Vagina (tissue), 2 donors: ENCODE measurements around the gene ASCL2.
A peak's percentile ranks its signal among the peaks of the same experiment; 100 is the strongest.

Source experiments
- CTCF ChIP-seq, 3 experiments: fragments of 450-650 bp in 2 of 3; fragments of 200-600 bp in 1 of 3; sonication (generic) in 1 of 3; IDR thresholded peaks; one replicate each; pipeline ENCODE4 v1.5.1; 2017 to 2019; ENCODE audit warnings: antibody characterized with exemption in 3 of 3, mild to moderate bottlenecking in 2 of 3, moderate library complexity in 2 of 3
- POLR2A ChIP-seq, 2 donors: fragments of 450-650 bp; IDR thresholded peaks; one replicate each; pipeline ENCODE4 v1.6.1; 2017; ENCODE audit warnings: antibody characterized with exemption in 2 of 2, mild to moderate bottlenecking in 2 of 2, moderate library complexity in 2 of 2
- POLR2AphosphoS5 ChIP-seq, 2 donors: sonication (generic); formaldehyde crosslinking; IDR thresholded peaks; one replicate each; pipeline ENCODE4 v1.9.0; 2017; ENCODE audit warnings: antibody characterized with exemption in 2 of 2, mild to moderate bottlenecking in 2 of 2, low read depth in 1 of 2; ENCODE audit not compliant: insufficient read depth in 1 of 2

- TF ChIP-seq CTCF (IDR thresholded peaks at IDR 0.05) (no peak), POLR2A (IDR thresholded peaks at IDR 0.05) (no peak), POLR2AphosphoS5 (IDR thresholded peaks at IDR 0.05; ENCODE audit: insufficient read depth in 1 of 2, low read depth in 1 of 2) (peak in 1 of 2 donors; percentile 37)
Observed at GRCh38 chr11:2268729-2269600, 1.4 kb downstream of the ASCL2 start.
